ENCODE results near the gene NCAPD2.

GRCh38 chr12:6540181-6540877 lies 46.4 kb downstream of the NCAPD2 start:
- TF ChIP-seq CTCF (IDR thresholded peaks at IDR 0.05) = no peak
- no peak for TF ChIP-seq EZH2 (IDR thresholded peaks at IDR 0.05; ENCODE audit: borderline replicate concordance, insufficient read depth, low read depth, low read length, poor library complexity, severe bottlenecking)

Data from B cell (primary cell).